ENCODE measurements around the gene IRX1. TPM values are rescaled to one million over a fixed set of nuclear protein-coding genes. Genes with fewer than 3 reads are reported as not detected.

The IRX1 gene
- total and polyA plus RNA-seq, 4 donors = 0.33 TPM; not detected in 3

DNA sequence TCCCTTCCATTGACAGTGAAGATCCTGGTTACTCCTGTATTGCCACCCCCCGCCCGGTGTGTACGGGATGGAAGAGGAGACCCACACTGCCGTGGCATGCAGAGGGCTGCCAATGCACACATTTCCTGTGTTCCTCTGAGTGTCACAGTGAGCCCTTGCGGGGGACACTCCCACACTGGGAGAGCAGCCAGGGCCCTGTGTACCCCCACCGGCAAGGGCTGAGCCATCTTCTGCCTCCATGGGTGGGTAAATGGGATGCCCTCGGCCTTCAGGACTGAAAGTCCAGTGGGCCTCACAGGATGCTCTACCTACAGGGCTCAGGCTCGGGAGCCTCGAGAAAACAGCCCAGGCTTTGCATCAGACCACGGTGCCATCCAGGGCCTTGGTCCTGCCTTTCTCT lies 18.1 kb downstream of the IRX1 start:
- DNase-seq (ENCODE audit: low spot score) = no peak
- TF ChIP-seq RAD21 (IDR thresholded peaks at IDR 0.05) = no peak
- no peak for TF ChIP-seq HNF4A (conservative IDR thresholded peaks at IDR 0.05)
- TF ChIP-seq EGR1 (IDR thresholded peaks at IDR 0.05; ENCODE audit: low read depth in 2 of 2) = no peak
- TF ChIP-seq FOXA1 (IDR thresholded peaks at IDR 0.05) = no peak
- TF ChIP-seq, protein P1, sequence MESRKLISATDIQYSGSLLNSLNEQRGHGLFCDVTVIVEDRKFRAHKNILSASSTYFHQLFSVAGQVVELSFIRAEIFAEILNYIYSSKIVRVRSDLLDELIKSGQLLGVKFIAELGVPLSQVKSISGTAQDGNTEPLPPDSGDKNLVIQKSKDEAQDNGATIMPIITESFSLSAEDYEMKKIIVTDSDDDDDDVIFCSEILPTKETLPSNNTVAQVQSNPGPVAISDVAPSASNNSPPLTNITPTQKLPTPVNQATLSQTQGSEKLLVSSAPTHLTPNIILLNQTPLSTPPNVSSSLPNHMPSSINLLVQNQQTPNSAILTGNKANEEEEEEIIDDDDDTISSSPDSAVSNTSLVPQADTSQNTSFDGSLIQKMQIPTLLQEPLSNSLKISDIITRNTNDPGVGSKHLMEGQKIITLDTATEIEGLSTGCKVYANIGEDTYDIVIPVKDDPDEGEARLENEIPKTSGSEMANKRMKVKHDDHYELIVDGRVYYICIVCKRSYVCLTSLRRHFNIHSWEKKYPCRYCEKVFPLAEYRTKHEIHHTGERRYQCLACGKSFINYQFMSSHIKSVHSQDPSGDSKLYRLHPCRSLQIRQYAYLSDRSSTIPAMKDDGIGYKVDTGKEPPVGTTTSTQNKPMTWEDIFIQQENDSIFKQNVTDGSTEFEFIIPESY (IDR thresholded peaks at IDR 0.05) = no peak
- TF ChIP-seq NR2F2 (IDR thresholded peaks at IDR 0.05) = no peak
- no peak for TF ChIP-seq SP1 (IDR thresholded peaks at IDR 0.05)
- TF ChIP-seq, protein P2, sequence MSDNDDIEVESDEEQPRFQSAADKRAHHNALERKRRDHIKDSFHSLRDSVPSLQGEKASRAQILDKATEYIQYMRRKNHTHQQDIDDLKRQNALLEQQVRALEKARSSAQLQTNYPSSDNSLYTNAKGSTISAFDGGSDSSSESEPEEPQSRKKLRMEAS (IDR thresholded peaks at IDR 0.05) = no peak
- no peak for TF ChIP-seq RXRA (IDR thresholded peaks at IDR 0.05)
- no peak for TF ChIP-seq JUND (IDR thresholded peaks at IDR 0.05)
- TF ChIP-seq FOXA2 (IDR thresholded peaks at IDR 0.05) = no peak
- TF ChIP-seq YY1 (IDR thresholded peaks at IDR 0.05) = no peak
- TF ChIP-seq TAF1 (conservative IDR thresholded peaks at IDR 0.05) = no peak
- TF ChIP-seq, protein P3, sequence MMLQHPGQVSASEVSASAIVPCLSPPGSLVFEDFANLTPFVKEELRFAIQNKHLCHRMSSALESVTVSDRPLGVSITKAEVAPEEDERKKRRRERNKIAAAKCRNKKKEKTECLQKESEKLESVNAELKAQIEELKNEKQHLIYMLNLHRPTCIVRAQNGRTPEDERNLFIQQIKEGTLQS (IDR thresholded peaks at IDR 0.05) = no peak
- TF ChIP-seq HNF4G (IDR thresholded peaks at IDR 0.05) = no peak
- TF ChIP-seq, protein P4, sequence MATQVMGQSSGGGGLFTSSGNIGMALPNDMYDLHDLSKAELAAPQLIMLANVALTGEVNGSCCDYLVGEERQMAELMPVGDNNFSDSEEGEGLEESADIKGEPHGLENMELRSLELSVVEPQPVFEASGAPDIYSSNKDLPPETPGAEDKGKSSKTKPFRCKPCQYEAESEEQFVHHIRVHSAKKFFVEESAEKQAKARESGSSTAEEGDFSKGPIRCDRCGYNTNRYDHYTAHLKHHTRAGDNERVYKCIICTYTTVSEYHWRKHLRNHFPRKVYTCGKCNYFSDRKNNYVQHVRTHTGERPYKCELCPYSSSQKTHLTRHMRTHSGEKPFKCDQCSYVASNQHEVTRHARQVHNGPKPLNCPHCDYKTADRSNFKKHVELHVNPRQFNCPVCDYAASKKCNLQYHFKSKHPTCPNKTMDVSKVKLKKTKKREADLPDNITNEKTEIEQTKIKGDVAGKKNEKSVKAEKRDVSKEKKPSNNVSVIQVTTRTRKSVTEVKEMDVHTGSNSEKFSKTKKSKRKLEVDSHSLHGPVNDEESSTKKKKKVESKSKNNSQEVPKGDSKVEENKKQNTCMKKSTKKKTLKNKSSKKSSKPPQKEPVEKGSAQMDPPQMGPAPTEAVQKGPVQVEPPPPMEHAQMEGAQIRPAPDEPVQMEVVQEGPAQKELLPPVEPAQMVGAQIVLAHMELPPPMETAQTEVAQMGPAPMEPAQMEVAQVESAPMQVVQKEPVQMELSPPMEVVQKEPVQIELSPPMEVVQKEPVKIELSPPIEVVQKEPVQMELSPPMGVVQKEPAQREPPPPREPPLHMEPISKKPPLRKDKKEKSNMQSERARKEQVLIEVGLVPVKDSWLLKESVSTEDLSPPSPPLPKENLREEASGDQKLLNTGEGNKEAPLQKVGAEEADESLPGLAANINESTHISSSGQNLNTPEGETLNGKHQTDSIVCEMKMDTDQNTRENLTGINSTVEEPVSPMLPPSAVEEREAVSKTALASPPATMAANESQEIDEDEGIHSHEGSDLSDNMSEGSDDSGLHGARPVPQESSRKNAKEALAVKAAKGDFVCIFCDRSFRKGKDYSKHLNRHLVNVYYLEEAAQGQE (IDR thresholded peaks at IDR 0.05) = no peak
- TF ChIP-seq, protein P5, sequence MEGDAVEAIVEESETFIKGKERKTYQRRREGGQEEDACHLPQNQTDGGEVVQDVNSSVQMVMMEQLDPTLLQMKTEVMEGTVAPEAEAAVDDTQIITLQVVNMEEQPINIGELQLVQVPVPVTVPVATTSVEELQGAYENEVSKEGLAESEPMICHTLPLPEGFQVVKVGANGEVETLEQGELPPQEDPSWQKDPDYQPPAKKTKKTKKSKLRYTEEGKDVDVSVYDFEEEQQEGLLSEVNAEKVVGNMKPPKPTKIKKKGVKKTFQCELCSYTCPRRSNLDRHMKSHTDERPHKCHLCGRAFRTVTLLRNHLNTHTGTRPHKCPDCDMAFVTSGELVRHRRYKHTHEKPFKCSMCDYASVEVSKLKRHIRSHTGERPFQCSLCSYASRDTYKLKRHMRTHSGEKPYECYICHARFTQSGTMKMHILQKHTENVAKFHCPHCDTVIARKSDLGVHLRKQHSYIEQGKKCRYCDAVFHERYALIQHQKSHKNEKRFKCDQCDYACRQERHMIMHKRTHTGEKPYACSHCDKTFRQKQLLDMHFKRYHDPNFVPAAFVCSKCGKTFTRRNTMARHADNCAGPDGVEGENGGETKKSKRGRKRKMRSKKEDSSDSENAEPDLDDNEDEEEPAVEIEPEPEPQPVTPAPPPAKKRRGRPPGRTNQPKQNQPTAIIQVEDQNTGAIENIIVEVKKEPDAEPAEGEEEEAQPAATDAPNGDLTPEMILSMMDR (IDR thresholded peaks at IDR 0.05; ENCODE audit: low read depth, low read length, missing input control) = no peak
- no peak for TF ChIP-seq GABPA (IDR thresholded peaks at IDR 0.05 in 1 of 2, conservative IDR thresholded peaks at IDR 0.05 in 1 of 2)
- Histone ChIP-seq H3K4me3 (ENCODE audit: low read depth in 1 of 3, low read length in 3 of 3) (no peak overlapping the region), H3K9me3 (ENCODE audit: control insufficient read depth in 4 of 4, low read length in 3 of 4) (no peaks in the 10 kb centered on the region), H3K4me1 (ENCODE audit: control insufficient read depth in 4 of 4, insufficient read depth in 4 of 4, low read length in 3 of 4) (no peaks in the 10 kb centered on the region), H3K27ac (ENCODE audit: low read depth in 1 of 2, low read length in 2 of 2) (no peak overlapping the region), H3K36me3 (ENCODE audit: control insufficient read depth in 4 of 4, insufficient read depth in 3 of 4, low read depth in 1 of 4, low read length in 3 of 4) (no peaks in the 10 kb centered on the region), H3K27me3 (ENCODE audit: control insufficient read depth in 4 of 4, insufficient read depth in 4 of 4, low read length in 3 of 4) (peaks cover 0 to 5% (median 1%) of the 10 kb centered on the region in 4 donors), H3K9ac (ENCODE audit: low read depth in 1 of 2, low read length in 2 of 2) (no peak overlapping the region)
- WGBS = 79% methylated on average over 10 of the region's 10 CpGs
